ENCODE data around the gene IFFO2. TPM values are rescaled to one million over a fixed set of nuclear protein-coding genes. Genes with fewer than 3 reads are reported as not detected.

IFFO2 gene
- total RNA-seq, 1 experiment from 2014 or later = 13.0 TPM

DNA sequence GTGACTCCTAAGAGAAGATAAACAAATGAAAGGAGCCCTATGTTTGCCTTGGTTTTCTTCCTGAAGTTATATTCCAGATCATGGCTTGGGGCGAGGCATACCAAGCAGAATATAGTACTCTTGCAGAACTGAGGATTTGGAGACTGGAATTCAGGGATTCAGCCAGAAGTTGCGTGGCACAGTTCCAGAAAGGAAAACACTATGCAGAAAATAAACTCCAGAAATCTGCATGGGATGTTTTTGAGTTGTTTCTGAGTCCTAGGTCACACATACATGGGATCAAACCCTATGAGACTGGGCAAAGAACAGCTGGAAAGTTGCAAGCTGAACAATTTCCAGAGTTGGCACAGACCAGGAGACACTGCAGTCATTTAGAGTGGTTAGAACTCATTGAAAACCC lies 42.9 kb upstream of the IFFO2 start:
- Mint-ChIP-seq H3K4me1 (ENCODE audit: low read depth, unreplicated experiment) (no peaks in the 10 kb centered on the region), H3K4me3 (ENCODE audit: low read depth, unreplicated experiment) (no peak overlapping the region), H3K27ac (ENCODE audit: unreplicated experiment) (no peak overlapping the region), H3K36me3 (ENCODE audit: insufficient read depth, unreplicated experiment) (no peaks in the 10 kb centered on the region), H3K27me3 (ENCODE audit: unreplicated experiment) (no peaks in the 10 kb centered on the region), H3K9me3 (ENCODE audit: low read depth, unreplicated experiment) (peaks cover 17% of the 10 kb centered on the region)
- DNase-seq = no peak
- TF ChIP-seq, protein P1, sequence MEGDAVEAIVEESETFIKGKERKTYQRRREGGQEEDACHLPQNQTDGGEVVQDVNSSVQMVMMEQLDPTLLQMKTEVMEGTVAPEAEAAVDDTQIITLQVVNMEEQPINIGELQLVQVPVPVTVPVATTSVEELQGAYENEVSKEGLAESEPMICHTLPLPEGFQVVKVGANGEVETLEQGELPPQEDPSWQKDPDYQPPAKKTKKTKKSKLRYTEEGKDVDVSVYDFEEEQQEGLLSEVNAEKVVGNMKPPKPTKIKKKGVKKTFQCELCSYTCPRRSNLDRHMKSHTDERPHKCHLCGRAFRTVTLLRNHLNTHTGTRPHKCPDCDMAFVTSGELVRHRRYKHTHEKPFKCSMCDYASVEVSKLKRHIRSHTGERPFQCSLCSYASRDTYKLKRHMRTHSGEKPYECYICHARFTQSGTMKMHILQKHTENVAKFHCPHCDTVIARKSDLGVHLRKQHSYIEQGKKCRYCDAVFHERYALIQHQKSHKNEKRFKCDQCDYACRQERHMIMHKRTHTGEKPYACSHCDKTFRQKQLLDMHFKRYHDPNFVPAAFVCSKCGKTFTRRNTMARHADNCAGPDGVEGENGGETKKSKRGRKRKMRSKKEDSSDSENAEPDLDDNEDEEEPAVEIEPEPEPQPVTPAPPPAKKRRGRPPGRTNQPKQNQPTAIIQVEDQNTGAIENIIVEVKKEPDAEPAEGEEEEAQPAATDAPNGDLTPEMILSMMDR (IDR thresholded peaks at IDR 0.05; ENCODE audit: unreplicated experiment) = no peak
- CTCF ChIA-PET = interaction anchor here (0.7 kb wide), 1 partner anchor 152 kb away, joined by 3 read pairs; no protein-coding TSS in a partner anchor
- BruUV-seq (replicated peaks) = no TSS peak
- intact Hi-C loops (cut with micrococcal nuclease; ENCODE audit: unreplicated experiment) = no loop called here

DNA sequence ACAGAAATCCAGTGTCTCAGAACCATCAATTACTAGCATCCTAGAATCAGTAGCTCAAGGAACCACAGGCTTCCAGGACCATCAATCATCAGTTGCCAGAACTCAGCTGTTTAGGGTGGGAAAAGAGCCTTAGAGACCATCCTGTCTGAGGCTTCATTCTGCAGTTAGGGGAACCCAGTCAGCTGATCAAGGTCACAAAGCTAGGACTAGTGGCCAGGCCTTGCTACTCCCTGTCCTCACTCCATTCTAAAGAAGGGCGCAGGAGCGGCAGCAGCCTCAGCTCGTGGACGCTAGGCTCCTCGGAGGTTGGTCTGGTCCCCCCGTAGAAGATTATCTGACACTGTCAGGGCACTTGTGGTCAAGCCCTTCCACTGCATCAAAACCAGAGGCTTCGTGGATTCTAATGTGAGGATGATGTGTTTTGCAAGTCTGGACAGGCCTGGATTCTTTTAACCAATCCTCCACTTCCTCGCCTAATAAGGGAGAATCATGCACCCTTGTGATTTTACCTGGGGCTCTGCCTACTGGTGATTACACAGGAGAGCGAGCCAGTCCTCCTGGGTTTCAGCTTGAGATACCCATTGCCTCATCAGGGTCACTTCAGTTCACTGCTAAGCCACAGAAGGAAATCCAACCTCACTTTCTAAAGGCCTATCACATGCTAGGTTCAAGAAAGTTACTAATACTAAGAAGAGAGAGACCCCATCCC lies 41.7 kb upstream of the IFFO2 start:
- CTCF ChIA-PET = no interaction called here
- DNase-seq = no peak
- peaks cover 13% of the 10 kb centered on the region for H3K9me3 Mint-ChIP-seq (ENCODE audit: low read depth, unreplicated experiment)
- H3K4me1 Mint-ChIP-seq (ENCODE audit: low read depth, unreplicated experiment) = no peaks in the 10 kb centered on the region
- TF ChIP-seq, protein P1 (IDR thresholded peaks at IDR 0.05; ENCODE audit: unreplicated experiment) = no peak
- no TSS peak for BruUV-seq (replicated peaks)
- no peak overlapping the region for H3K27ac Mint-ChIP-seq (ENCODE audit: unreplicated experiment)
- intact Hi-C loops (cut with micrococcal nuclease; ENCODE audit: unreplicated experiment) = no loop called here
- H3K36me3 Mint-ChIP-seq (ENCODE audit: insufficient read depth, unreplicated experiment) = no peaks in the 10 kb centered on the region
- no peaks in the 10 kb centered on the region for H3K27me3 Mint-ChIP-seq (ENCODE audit: unreplicated experiment)
- H3K4me3 Mint-ChIP-seq (ENCODE audit: low read depth, unreplicated experiment) = no peak overlapping the region

DNA sequence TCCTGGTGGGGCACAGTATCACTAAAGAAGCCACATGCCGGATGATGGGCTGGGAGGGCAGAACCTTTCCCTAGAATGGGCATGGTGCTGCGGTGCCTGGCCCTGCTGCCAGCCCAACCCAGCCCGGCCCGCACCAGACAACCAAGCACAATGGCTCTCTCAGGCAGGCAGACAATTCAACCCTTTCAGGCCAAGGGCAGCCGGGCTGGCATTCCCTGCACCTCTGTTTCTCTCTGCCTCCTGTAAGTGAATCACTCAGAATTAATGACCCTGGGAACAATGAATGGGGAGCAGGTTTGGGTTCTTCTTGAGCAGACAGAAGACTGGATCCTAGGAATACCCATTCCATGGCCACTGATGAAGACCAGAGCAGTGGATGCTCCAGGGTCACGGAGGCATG lies 41.0 kb upstream of the IFFO2 start:
- Mint-ChIP-seq H3K27me3 (ENCODE audit: unreplicated experiment) (no peaks in the 10 kb centered on the region), H3K9me3 (ENCODE audit: low read depth, unreplicated experiment) (peaks cover 13% of the 10 kb centered on the region), H3K4me1 (ENCODE audit: low read depth, unreplicated experiment) (no peaks in the 10 kb centered on the region), H3K27ac (ENCODE audit: unreplicated experiment) (no peak overlapping the region), H3K36me3 (ENCODE audit: insufficient read depth, unreplicated experiment) (no peaks in the 10 kb centered on the region), H3K4me3 (ENCODE audit: low read depth, unreplicated experiment) (no peak overlapping the region)
- CTCF ChIA-PET = no interaction called here
- TF ChIP-seq, protein P1 (IDR thresholded peaks at IDR 0.05; ENCODE audit: unreplicated experiment) = no peak
- no TSS peak for BruUV-seq (replicated peaks)
- DNase-seq = no peak
- intact Hi-C loops (cut with micrococcal nuclease; ENCODE audit: unreplicated experiment) = no loop called here

DNA sequence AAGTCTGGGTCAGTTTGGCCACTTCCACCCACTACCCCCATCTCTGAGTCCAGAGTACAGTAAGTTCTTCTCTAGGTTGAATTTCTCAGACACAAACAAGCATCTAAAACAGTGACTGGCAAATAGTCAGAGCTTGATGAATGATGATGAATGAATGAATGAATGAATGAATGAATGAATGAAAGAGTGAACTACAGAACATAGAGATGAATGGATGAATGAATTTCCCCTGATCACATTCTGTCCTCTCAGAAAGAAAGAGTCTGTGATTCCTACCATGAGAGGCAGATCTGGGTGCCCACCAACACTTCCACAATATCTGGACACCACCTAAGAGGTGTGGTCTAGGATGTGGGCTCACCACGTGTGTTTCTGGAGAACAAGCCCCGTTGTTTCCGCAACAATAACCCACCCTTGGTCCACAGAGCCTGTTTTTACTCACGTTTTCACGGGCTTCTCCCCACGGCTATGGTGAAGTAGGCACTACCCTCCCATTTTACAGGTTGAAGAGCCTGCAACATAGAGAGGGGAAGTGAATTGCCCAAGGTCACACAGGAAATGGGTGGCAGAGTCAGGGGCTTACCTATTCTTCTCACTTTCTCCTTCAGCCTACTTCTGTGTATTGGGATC lies 40.2 kb upstream of the IFFO2 start:
- TF ChIP-seq, protein P1 (IDR thresholded peaks at IDR 0.05; ENCODE audit: unreplicated experiment) = no peak
- CTCF ChIA-PET = no interaction called here
- no peak overlapping the region for H3K4me3 Mint-ChIP-seq (ENCODE audit: low read depth, unreplicated experiment)
- no TSS peak for BruUV-seq (replicated peaks)
- intact Hi-C loops (cut with micrococcal nuclease; ENCODE audit: unreplicated experiment) = no loop called here
- H3K27me3 Mint-ChIP-seq (ENCODE audit: unreplicated experiment) = no peaks in the 10 kb centered on the region
- no peak overlapping the region for H3K27ac Mint-ChIP-seq (ENCODE audit: unreplicated experiment)
- no peak for DNase-seq
- no peaks in the 10 kb centered on the region for H3K36me3 Mint-ChIP-seq (ENCODE audit: insufficient read depth, unreplicated experiment)
- no peaks in the 10 kb centered on the region for H3K4me1 Mint-ChIP-seq (ENCODE audit: low read depth, unreplicated experiment)
- H3K9me3 Mint-ChIP-seq (ENCODE audit: low read depth, unreplicated experiment) = peaks cover 11% of the 10 kb centered on the region

Data from Calu3 (cell line).